Measurements from ENCODE around the gene SORCS3. TPM values are rescaled to one million over a fixed set of nuclear protein-coding genes. Genes with fewer than 3 reads are reported as not detected.

SORCS3 gene
- total RNA-seq, 1 experiment from 2014 or later, result not detected

- DNase-seq (ENCODE audit: low read depth, low spot score) (no peak), ATAC-seq (no peak)
- TF ChIP-seq POLR2AphosphoS5 (IDR thresholded peaks at IDR 0.05; ENCODE audit: low read depth, low read length) (no peak), CTCF (IDR thresholded peaks at IDR 0.05) (no peak)
- H3K4me1 ChIP-seq (ENCODE audit: control insufficient read depth, insufficient read depth, low read length), result no peaks in the 10 kb centered on the region
- H3K9me3 ChIP-seq (ENCODE audit: control insufficient read depth, insufficient read depth, low read depth, low read length), result no peaks in the 10 kb centered on the region
- ChIA-PET POLR2A (no interaction called here), CTCF (no interaction called here)
- no peaks in the 10 kb centered on the region for H3K27me3 ChIP-seq (ENCODE audit: control insufficient read depth, insufficient read depth, low read length)
- BruUV-seq (replicated peaks), result no TSS peak
- no peak overlapping the region for H3K4me3 ChIP-seq (ENCODE audit: low read depth in 2 of 2, low read length in 2 of 2)
- intact Hi-C loops (cut with micrococcal nuclease; ENCODE audit: unreplicated experiment) (no loop called here), in situ Hi-C loops (cut with HindIII; ENCODE audit: low pct_unique_long_range_greater_than_20kb, low sequenced_read_pairs) (no loop called here)
- no peaks in the 10 kb centered on the region for H3K36me3 ChIP-seq (ENCODE audit: control insufficient read depth, insufficient read depth, low read length)
- no peak overlapping the region for H3K27ac ChIP-seq (ENCODE audit: low read length)
These were observed 647.5 kb downstream of the SORCS3 start for GRCh38 chr10:105288613-105289012.

GRCh38 chr10:105291571-105291970 is 650.5 kb downstream of the SORCS3 start:
- Histone ChIP-seq H3K4me3 (ENCODE audit: low read depth in 2 of 2, low read length in 2 of 2) (no peak overlapping the region), H3K36me3 (ENCODE audit: control insufficient read depth, insufficient read depth, low read length) (no peaks in the 10 kb centered on the region), H3K4me1 (ENCODE audit: control insufficient read depth, insufficient read depth, low read length) (no peaks in the 10 kb centered on the region), H3K27me3 (ENCODE audit: control insufficient read depth, insufficient read depth, low read length) (no peaks in the 10 kb centered on the region), H3K9me3 (ENCODE audit: control insufficient read depth, insufficient read depth, low read depth, low read length) (no peaks in the 10 kb centered on the region), H3K27ac (ENCODE audit: low read length) (no peak overlapping the region)
- TF ChIP-seq TCF7L2 (IDR thresholded peaks at IDR 0.05; ENCODE audit: low read depth, low read length) (no peak), SIN3A (IDR thresholded peaks at IDR 0.05; ENCODE audit: borderline replicate concordance, insufficient read depth, low read depth, low read length) (no peak), POLR2AphosphoS5 (IDR thresholded peaks at IDR 0.05; ENCODE audit: low read depth, low read length) (no peak), REST (IDR thresholded peaks at IDR 0.05; ENCODE audit: insufficient read depth in 1 of 2, low read depth in 2 of 2, low read length in 1 of 2) (no peak), CTCF (IDR thresholded peaks at IDR 0.05) (no peak)
- BruUV-seq (replicated peaks), result no TSS peak
- ATAC-seq (no peak), DNase-seq (ENCODE audit: low read depth, low spot score) (no peak)
- in situ Hi-C loops (cut with HindIII; ENCODE audit: low pct_unique_long_range_greater_than_20kb, low sequenced_read_pairs), result no loop called here
- POLR2A ChIA-PET, result no interaction called here
- intact Hi-C loops (cut with micrococcal nuclease; ENCODE audit: unreplicated experiment), result no loop called here
- CTCF ChIA-PET, result no interaction called here

GRCh38 chr10:105292236-105292635 is 651.1 kb downstream of the SORCS3 start:
- H3K27me3 ChIP-seq (ENCODE audit: control insufficient read depth, insufficient read depth, low read length), result no peaks in the 10 kb centered on the region

More at GRCh38 chr10:105292236-105292635, 651.1 kb downstream of the SORCS3 start:
- no peak for ATAC-seq
- ChIA-PET CTCF (no interaction called here), POLR2A (no interaction called here)
- no peaks in the 10 kb centered on the region for H3K9me3 ChIP-seq (ENCODE audit: control insufficient read depth, insufficient read depth, low read depth, low read length)
- no peak overlapping the region for H3K4me3 ChIP-seq (ENCODE audit: low read depth in 2 of 2, low read length in 2 of 2)
- no peak for DNase-seq (ENCODE audit: low read depth, low spot score)
- no peaks in the 10 kb centered on the region for H3K36me3 ChIP-seq (ENCODE audit: control insufficient read depth, insufficient read depth, low read length)
- intact Hi-C loops (cut with micrococcal nuclease; ENCODE audit: unreplicated experiment) (no loop called here), in situ Hi-C loops (cut with HindIII; ENCODE audit: low pct_unique_long_range_greater_than_20kb, low sequenced_read_pairs) (no loop called here)
- TF ChIP-seq POLR2AphosphoS5 (IDR thresholded peaks at IDR 0.05; ENCODE audit: low read depth, low read length) (no peak), SIN3A (IDR thresholded peaks at IDR 0.05; ENCODE audit: borderline replicate concordance, insufficient read depth, low read depth, low read length) (no peak), REST (IDR thresholded peaks at IDR 0.05; ENCODE audit: insufficient read depth in 1 of 2, low read depth in 2 of 2, low read length in 1 of 2) (no peak), CTCF (IDR thresholded peaks at IDR 0.05) (no peak)
- H3K27ac ChIP-seq (ENCODE audit: low read length), result no peak overlapping the region
- BruUV-seq (replicated peaks), result no TSS peak
- H3K4me1 ChIP-seq (ENCODE audit: control insufficient read depth, insufficient read depth, low read length), result no peaks in the 10 kb centered on the region
